Thymus (tissue), 11 donors: ENCODE results near the gene CBL. TPM values are rescaled to one million over a fixed set of nuclear protein-coding genes. Genes with fewer than 3 reads are reported as not detected.

Source experiments
- DNase-seq, 9 donors: peaks; one replicate each; pipeline ENCODE4 v3.0.0-alpha.2; 2013; ENCODE audit warnings: low spot score in 9 of 9, low read depth in 6 of 9, missing footprints in 1 of 9
- H3K27ac ChIP-seq, 2 donors: one replicate each; pipeline ENCODE4 v1.5.1; 2013; ENCODE audit warnings: control low read depth in 1 of 2, low read depth in 1 of 2, low read length in 1 of 2, mild to moderate bottlenecking in 1 of 2, moderate library complexity in 1 of 2
- H3K27me3 ChIP-seq, 2 donors: one replicate each; pipeline ENCODE4 v1.5.1; 2013; ENCODE audit warnings: low read length in 1 of 2; ENCODE audit not compliant: control insufficient read depth in 2 of 2, insufficient read depth in 1 of 2
- H3K36me3 ChIP-seq, 2 donors: one replicate each; pipeline ENCODE4 v1.5.1; 2013; ENCODE audit warnings: low read length in 1 of 2, mild to moderate bottlenecking in 1 of 2, moderate library complexity in 1 of 2; ENCODE audit not compliant: control insufficient read depth in 2 of 2, insufficient read depth in 2 of 2
- H3K4me1 ChIP-seq, 2 donors: one replicate each; pipeline ENCODE4 v1.5.1; 2013; ENCODE audit warnings: low read length in 2 of 2; ENCODE audit not compliant: control insufficient read depth in 2 of 2, insufficient read depth in 2 of 2
- H3K4me3 ChIP-seq, 2 donors: one replicate each; pipeline ENCODE4 v1.5.1; 2013; ENCODE audit warnings: low read length in 2 of 2, control low read depth in 1 of 2, mild to moderate bottlenecking in 1 of 2
- H3K9me3 ChIP-seq, 2 donors: one replicate each; pipeline ENCODE4 v1.5.1; 2013; ENCODE audit warnings: low read length in 1 of 2, mild to moderate bottlenecking in 1 of 2; ENCODE audit not compliant: control insufficient read depth in 2 of 2, insufficient read depth in 1 of 2
- WGBS: extraction: QIAGEN DNeasy Blood & Tissue Kit; methylation state at CpG from one replicate; pipeline ENCODE4 v1.1.7; 2013; 5-methylcytosine and 5-hydroxymethylcytosine counted together
- polyA plus RNA-seq: library from polyadenylated mRNA; stranded (reverse); fragments of 200-250 nt; gene quantifications from one replicate; pipeline ENCODE4 v1.2.3, GENCODE V29; 2013
- total RNA-seq: library from RNA; stranded (reverse); fragments of 120-200 nt; gene quantifications from one replicate; pipeline ENCODE4 v1.2.4, GENCODE V29; 2013
- donor health status: healthy.

The CBL gene
- total and polyA plus RNA-seq, 2 donors: 9.2 to 21.9 TPM

DNA sequence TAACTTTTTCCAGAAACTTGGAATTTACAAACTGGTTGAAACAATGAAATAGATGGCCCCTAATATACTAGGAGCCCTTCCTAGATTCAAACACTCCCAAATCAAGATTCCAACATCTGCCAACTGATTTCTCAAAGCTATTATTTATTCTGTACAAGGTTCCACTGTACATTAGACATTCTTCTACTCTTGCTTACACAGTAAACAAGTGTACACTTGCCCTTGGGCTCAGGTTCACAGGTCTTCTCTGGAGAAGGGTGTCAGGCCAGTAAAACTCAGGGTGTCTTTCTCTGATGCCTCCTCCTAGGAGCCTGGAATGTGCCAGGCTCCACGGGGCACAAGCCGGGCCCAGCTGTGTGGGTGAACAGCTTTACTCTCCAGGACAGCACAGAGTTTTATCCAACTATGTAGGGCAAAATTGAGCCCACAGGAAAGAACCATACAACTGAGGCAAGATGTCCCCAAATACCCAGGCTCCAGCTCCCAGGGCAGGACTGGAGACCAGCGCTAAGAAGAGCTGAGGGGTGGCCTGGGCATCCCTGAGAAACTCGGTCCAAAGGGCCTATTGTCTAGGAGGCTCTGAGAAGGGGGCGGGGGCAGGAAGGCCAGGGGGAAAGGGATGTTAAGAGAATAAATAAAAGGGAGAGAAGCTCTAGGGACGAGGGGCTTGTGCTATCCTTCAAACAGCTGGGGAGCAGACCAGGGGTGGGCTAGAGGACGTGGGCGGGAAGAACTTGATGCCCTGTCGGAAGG lies 149.1 kb downstream of the CBL start:
- H3K27ac ChIP-seq: no peak overlapping the region
- DNase-seq: no peak
- no peaks in the 10 kb centered on the region for H3K9me3 ChIP-seq
- H3K4me1 ChIP-seq: peaks cover 0 to 9% of the 10 kb centered on the region in 2 donors
- no peak overlapping the region for H3K4me3 ChIP-seq
- no peaks in the 10 kb centered on the region for H3K36me3 ChIP-seq
- WGBS: 85% methylated on average over 9 of the region's 9 CpGs
- H3K27me3 ChIP-seq: peaks cover 4 to 58% of the 10 kb centered on the region in 2 donors

- H3K4me1 ChIP-seq: peaks cover 0 to 13% of the 10 kb centered on the region in 2 donors
Observed at GRCh38 chr11:119356349-119357031, 150.4 kb downstream of the CBL start.

GRCh38 chr11:119357074-119357473 lies 150.9 kb downstream of the CBL start:
- H3K4me3 ChIP-seq: peak overlapping the region in 1 of 2 donors; percentile 49
- no peak overlapping the region for H3K27ac ChIP-seq
- H3K4me1 ChIP-seq: peaks cover 0 to 19% of the 10 kb centered on the region in 2 donors
- H3K36me3 ChIP-seq: no peaks in the 10 kb centered on the region
- peaks cover 7 to 64% of the 10 kb centered on the region in 2 donors for H3K27me3 ChIP-seq
- H3K9me3 ChIP-seq: no peaks in the 10 kb centered on the region
- 43% methylated on average over 13 of the region's 13 CpGs for WGBS
- DNase-seq: no peak

More at GRCh38 chr11:119356349-119357031, 150.4 kb downstream of the CBL start:
- peaks cover 4 to 62% of the 10 kb centered on the region in 2 donors for H3K27me3 ChIP-seq
- H3K36me3 ChIP-seq: no peaks in the 10 kb centered on the region
- under 1% methylated on average over 54 of the region's 54 CpGs for WGBS
- H3K4me3 ChIP-seq: peak overlapping the region; percentile 49 to 58
- DNase-seq: peak in 6 of 9 donors; percentile 58 to 81 (median 64)
- H3K27ac ChIP-seq: no peak overlapping the region
- no peaks in the 10 kb centered on the region for H3K9me3 ChIP-seq

Other genes starting within 250 kb of the CBL start
- gene FOXR1, start 234.6 kb upstream of the CBL start, total RNA-seq: 0.19 TPM
- gene FOXR1, start 234.6 kb upstream of the CBL start, polyA plus RNA-seq: not detected
- 15.5 TPM for gene CENATAC, start 208.2 kb upstream of the CBL start, total RNA-seq
- 79.1 TPM for gene CENATAC, start 208.2 kb upstream of the CBL start, polyA plus RNA-seq
- 2,320 TPM for gene RPS25, start 188.0 kb upstream of the CBL start, total RNA-seq
- 4,489 TPM for gene RPS25, start 188.0 kb upstream of the CBL start, polyA plus RNA-seq
- gene TRAPPC4, start 187.6 kb upstream of the CBL start, total RNA-seq: 75.9 TPM
- gene TRAPPC4, start 187.6 kb upstream of the CBL start, polyA plus RNA-seq: 60.4 TPM
- gene SLC37A4, start 175.5 kb upstream of the CBL start, total RNA-seq: 8.5 TPM
- 9.5 TPM for gene SLC37A4, start 175.5 kb upstream of the CBL start, polyA plus RNA-seq
- 65.6 TPM for gene HYOU1, start 149.1 kb upstream of the CBL start, total RNA-seq
- gene HYOU1, start 149.1 kb upstream of the CBL start, polyA plus RNA-seq: 35.5 TPM
- gene VPS11, start 138.5 kb upstream of the CBL start, total RNA-seq: 29.6 TPM
- gene VPS11, start 138.5 kb upstream of the CBL start, polyA plus RNA-seq: 51.4 TPM
- 5.4 TPM for gene HMBS, start 121.5 kb upstream of the CBL start, total RNA-seq
- 15.5 TPM for gene HMBS, start 121.5 kb upstream of the CBL start, polyA plus RNA-seq
- gene DPAGT1, start 104.5 kb upstream of the CBL start, total RNA-seq: 9.6 TPM
- 22.4 TPM for gene DPAGT1, start 104.5 kb upstream of the CBL start, polyA plus RNA-seq
- gene C2CD2L, start 99.0 kb upstream of the CBL start, total RNA-seq: 4.7 TPM
- 11.1 TPM for gene C2CD2L, start 99.0 kb upstream of the CBL start, polyA plus RNA-seq
- gene HINFP, start 84.8 kb upstream of the CBL start, total RNA-seq: 19.5 TPM
- 24.0 TPM for gene HINFP, start 84.8 kb upstream of the CBL start, polyA plus RNA-seq
- gene ABCG4, start 57.3 kb upstream of the CBL start, total RNA-seq: 0.28 TPM
- 2.8 TPM for gene ABCG4, start 57.3 kb upstream of the CBL start, polyA plus RNA-seq
- 5.1 TPM for gene NLRX1, start 37.6 kb upstream of the CBL start, total RNA-seq
- 6.5 TPM for gene NLRX1, start 37.6 kb upstream of the CBL start, polyA plus RNA-seq
- not detected for gene NHERF4, start 20.9 kb upstream of the CBL start, total RNA-seq
- gene NHERF4, start 20.9 kb upstream of the CBL start, polyA plus RNA-seq: 0.07 TPM
- gene MCAM, start 110.8 kb downstream of the CBL start, total RNA-seq: 20.1 TPM
- 54.4 TPM for gene MCAM, start 110.8 kb downstream of the CBL start, polyA plus RNA-seq
- gene RNF26, start 128.2 kb downstream of the CBL start, total RNA-seq: 2.7 TPM
- 9.0 TPM for gene RNF26, start 128.2 kb downstream of the CBL start, polyA plus RNA-seq
- 4.2 TPM for gene C1QTNF5, start 134.5 kb downstream of the CBL start, total RNA-seq
- 8.6 TPM for gene C1QTNF5, start 134.5 kb downstream of the CBL start, polyA plus RNA-seq
- not detected for gene MFRP, start 140.4 kb downstream of the CBL start, total RNA-seq
- 0.05 TPM for gene MFRP, start 140.4 kb downstream of the CBL start, polyA plus RNA-seq
- gene USP2, start 175.4 kb downstream of the CBL start, total RNA-seq: 0.19 TPM
- 1.2 TPM for gene USP2, start 175.4 kb downstream of the CBL start, polyA plus RNA-seq
- gene THY1, start 216.8 kb downstream of the CBL start, total RNA-seq: 88.8 TPM
- gene THY1, start 216.8 kb downstream of the CBL start, polyA plus RNA-seq: 15.3 TPM